Astrocyte (in vitro differentiated cells and primary cell): ENCODE data around the gene THRAP3. TPM values are rescaled to one million over a fixed set of nuclear protein-coding genes. Genes with fewer than 3 reads are reported as not detected.
"Not testable (repeated sequence)": the region's sequence is repeated elsewhere in the genome, so short reads cannot be mapped to it uniquely, and the experiment has no call there.

Source experiments
- DNase-seq: peaks from one replicate; pipeline ENCODE4 v3.0.0-alpha.2; 2010; ENCODE audit warnings: low read depth
- FAIRE-seq: peaks from 2 replicates; lab custom pipeline; 2011; peaks lifted over from hg19 to GRCh38; lab: Jason Lieb, UNC
- H2AFZ ChIP-seq: 2 replicates; pipeline ENCODE4 v1.6.0; 2012; ENCODE audit warnings: low read depth, low read length, inconsistent platforms
- H3K27ac ChIP-seq: 2 replicates; pipeline ENCODE4 v1.5.1; 2011; ENCODE audit warnings: low read depth, low read length, inconsistent platforms
- H3K27me3 ChIP-seq: 2 replicates; pipeline ENCODE4 v1.6.0; 2011; ENCODE audit warnings: low read length, inconsistent platforms; ENCODE audit not compliant: insufficient read depth
- H3K36me3 ChIP-seq: 2 replicates; pipeline ENCODE4 v1.5.1; 2011; ENCODE audit warnings: low read length, inconsistent platforms; ENCODE audit not compliant: insufficient read depth
- H3K4me1 ChIP-seq: 2 replicates; pipeline ENCODE4 v1.5.1; 2011; ENCODE audit warnings: low read length, inconsistent platforms; ENCODE audit not compliant: insufficient read depth
- H3K4me2 ChIP-seq: 2 replicates; pipeline ENCODE4 v1.6.0; 2012; ENCODE audit warnings: low read length, inconsistent platforms
- H3K4me3 ChIP-seq: 2 replicates; pipeline ENCODE4 v1.5.1; 2011; ENCODE audit warnings: low read depth, mild to moderate bottlenecking, low read length, inconsistent platforms; ENCODE audit not compliant: insufficient read depth
- H3K79me2 ChIP-seq: 2 replicates; pipeline ENCODE4 v1.6.0; 2012; ENCODE audit warnings: mild to moderate bottlenecking, low read length, inconsistent platforms; ENCODE audit not compliant: insufficient read depth
- H3K9ac ChIP-seq: 2 replicates; pipeline ENCODE4 v1.6.0; 2012; ENCODE audit warnings: mild to moderate bottlenecking, low read length, inconsistent platforms
- H3K9me3 ChIP-seq: 2 replicates; pipeline ENCODE4 v1.5.1; 2012; ENCODE audit warnings: low read depth, mild to moderate bottlenecking, low read length, inconsistent platforms; ENCODE audit not compliant: insufficient read depth
- H4K20me1 ChIP-seq: 2 replicates; pipeline ENCODE4 v1.6.0; 2012; ENCODE audit warnings: low read length, inconsistent platforms; ENCODE audit not compliant: insufficient read depth
- H3K27ac Mint-ChIP-seq: one replicate; pipeline ENCODE4 v1.8.0; 2021; ENCODE audit warnings: mild to moderate bottlenecking, mixed read lengths; ENCODE audit not compliant: unreplicated experiment
- H3K27me3 Mint-ChIP-seq: one replicate; pipeline ENCODE4 v1.8.0; 2021; ENCODE audit warnings: low read depth, mixed read lengths; ENCODE audit not compliant: unreplicated experiment
- H3K36me3 Mint-ChIP-seq: one replicate; pipeline ENCODE4 v1.8.0; 2021; ENCODE audit warnings: low read depth, mixed read lengths; ENCODE audit not compliant: unreplicated experiment
- H3K4me1 Mint-ChIP-seq: one replicate; pipeline ENCODE4 v1.8.0; 2021; ENCODE audit warnings: low read depth, mixed read lengths; ENCODE audit not compliant: unreplicated experiment
- H3K4me3 Mint-ChIP-seq: one replicate; pipeline ENCODE4 v1.8.0; 2021; ENCODE audit warnings: mild to moderate bottlenecking, moderate library complexity, mixed read lengths; ENCODE audit not compliant: unreplicated experiment
- H3K9me3 Mint-ChIP-seq: one replicate; pipeline ENCODE4 v1.8.0; 2021; ENCODE audit warnings: mild to moderate bottlenecking, mixed read lengths; ENCODE audit not compliant: unreplicated experiment
- EZH2 ChIP-seq: IDR thresholded peaks from 2 replicates; pipeline ENCODE4 v1.6.1; 2012; ENCODE audit warnings: mild to moderate bottlenecking, low read length, inconsistent platforms; ENCODE audit not compliant: insufficient read depth
- total RNA-seq: library from RNA; stranded (reverse); gene quantifications from 2 replicates; pipeline ENCODE4 v1.2.1, GENCODE V29; 2021
- TF ChIP-seq, protein P1 (sequence below): IDR thresholded peaks from 2 replicates; pipeline ENCODE4 v1.5.1; 2011; ENCODE audit warnings: low read depth, mild to moderate bottlenecking, inconsistent platforms, low read length, moderate library complexity; ENCODE audit not compliant: insufficient read depth

The THRAP3 gene
- total RNA-seq, 1 donor from 2014 or later = 109 TPM

DNA sequence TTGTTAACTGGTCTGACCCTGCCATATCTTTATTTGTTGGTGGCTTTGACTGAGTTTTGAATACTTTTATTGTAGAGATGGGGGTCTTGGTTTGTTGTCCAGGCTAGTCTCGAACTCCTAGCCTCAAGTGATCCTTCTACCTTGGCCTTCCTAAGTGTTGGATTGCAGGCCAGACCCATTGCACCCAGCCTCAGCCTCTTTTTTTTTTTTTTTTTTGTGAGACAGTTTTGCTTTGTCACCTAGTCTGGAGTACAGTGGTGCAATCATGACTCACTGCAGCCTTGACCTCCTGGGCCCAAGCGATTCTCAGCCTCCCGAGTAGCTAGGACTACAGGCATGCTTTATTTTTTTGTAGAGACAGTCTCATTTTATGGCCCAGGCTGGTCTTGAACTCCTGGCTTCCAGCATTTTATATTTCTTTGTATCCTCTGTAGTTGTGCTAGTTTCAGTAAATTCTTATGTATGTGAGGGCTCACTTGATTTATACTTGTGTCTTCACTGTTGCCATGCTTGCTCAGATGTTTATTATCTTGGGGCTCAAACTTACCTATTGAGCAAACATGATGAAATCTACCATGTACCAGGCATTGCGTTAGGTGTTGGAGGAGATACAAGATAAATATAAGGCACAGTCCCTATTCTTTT, 24.1 kb downstream of the THRAP3 start:
- peak overlapping the region; percentile 40 for H3K9ac ChIP-seq
- peaks cover 22% of the 10 kb centered on the region for H3K4me1 ChIP-seq
- Mint-ChIP-seq H3K27ac (peak overlapping the region; percentile 100), H3K4me3 (peak overlapping the region; percentile 50), H3K9me3 (no peaks in the 10 kb centered on the region), H3K36me3 (peaks cover 11% of the 10 kb centered on the region), H3K4me1 (peaks cover 36% of the 10 kb centered on the region), H3K27me3 (no peaks in the 10 kb centered on the region)
- peak overlapping the region; percentile 77 for H3K27ac ChIP-seq
- H3K4me3 ChIP-seq = no peak overlapping the region
- H3K36me3 ChIP-seq = no peaks in the 10 kb centered on the region
- H3K4me2 ChIP-seq = no peak overlapping the region
- H3K27me3 ChIP-seq = no peaks in the 10 kb centered on the region
- TF ChIP-seq, protein P1, sequence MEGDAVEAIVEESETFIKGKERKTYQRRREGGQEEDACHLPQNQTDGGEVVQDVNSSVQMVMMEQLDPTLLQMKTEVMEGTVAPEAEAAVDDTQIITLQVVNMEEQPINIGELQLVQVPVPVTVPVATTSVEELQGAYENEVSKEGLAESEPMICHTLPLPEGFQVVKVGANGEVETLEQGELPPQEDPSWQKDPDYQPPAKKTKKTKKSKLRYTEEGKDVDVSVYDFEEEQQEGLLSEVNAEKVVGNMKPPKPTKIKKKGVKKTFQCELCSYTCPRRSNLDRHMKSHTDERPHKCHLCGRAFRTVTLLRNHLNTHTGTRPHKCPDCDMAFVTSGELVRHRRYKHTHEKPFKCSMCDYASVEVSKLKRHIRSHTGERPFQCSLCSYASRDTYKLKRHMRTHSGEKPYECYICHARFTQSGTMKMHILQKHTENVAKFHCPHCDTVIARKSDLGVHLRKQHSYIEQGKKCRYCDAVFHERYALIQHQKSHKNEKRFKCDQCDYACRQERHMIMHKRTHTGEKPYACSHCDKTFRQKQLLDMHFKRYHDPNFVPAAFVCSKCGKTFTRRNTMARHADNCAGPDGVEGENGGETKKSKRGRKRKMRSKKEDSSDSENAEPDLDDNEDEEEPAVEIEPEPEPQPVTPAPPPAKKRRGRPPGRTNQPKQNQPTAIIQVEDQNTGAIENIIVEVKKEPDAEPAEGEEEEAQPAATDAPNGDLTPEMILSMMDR = no peak
- TF ChIP-seq EZH2 = no peak
- H3K79me2 ChIP-seq = peaks cover 94% of the 10 kb centered on the region
- no peak overlapping the region for H2AFZ ChIP-seq
- FAIRE-seq = no peak
- peak; percentile 86 for DNase-seq
- H4K20me1 ChIP-seq = peaks cover 81% of the 10 kb centered on the region
- H3K9me3 ChIP-seq = no peaks in the 10 kb centered on the region

DNA sequence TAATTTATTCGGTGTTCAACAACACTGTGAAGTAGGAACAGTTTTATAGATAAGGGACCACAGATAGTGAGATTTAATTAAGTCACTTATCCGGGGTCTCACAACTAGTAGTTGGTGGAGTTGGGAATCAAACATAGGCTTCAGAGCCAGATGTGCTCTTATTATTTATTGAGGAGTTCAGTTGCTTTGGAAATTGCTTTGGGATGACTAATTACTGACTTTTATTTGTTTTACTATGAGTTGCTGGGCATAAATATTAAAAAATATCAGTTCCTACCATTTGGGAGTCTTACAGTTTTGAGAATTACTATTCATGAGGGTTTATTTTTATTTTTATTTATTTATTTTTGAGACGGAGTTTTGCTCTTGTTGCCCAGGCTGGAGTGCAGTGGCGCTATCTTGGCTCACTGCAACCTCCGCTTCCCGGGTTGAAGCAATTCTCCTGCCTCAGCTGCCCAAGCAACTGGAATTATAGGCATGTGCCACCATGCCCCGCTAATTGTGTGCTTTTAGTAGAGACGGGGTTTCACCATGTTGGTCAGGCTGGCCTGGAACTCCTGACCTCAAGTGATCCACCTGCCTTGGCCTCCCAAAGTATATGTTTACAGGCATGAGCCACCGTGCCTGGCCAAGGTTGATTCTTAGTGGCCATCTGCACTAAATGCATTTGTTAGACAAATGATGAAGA, 27.7 kb downstream of the THRAP3 start:
- H3K4me3 Mint-ChIP-seq = no peak overlapping the region
- DNase-seq (no peak), FAIRE-seq (no peak)
- H3K9me3 Mint-ChIP-seq = no peaks in the 10 kb centered on the region
- no peaks in the 10 kb centered on the region for H3K27me3 ChIP-seq
- TF ChIP-seq, protein P1 = no peak
- no peak for TF ChIP-seq EZH2
- peaks cover 12% of the 10 kb centered on the region for H3K36me3 Mint-ChIP-seq
- H4K20me1 ChIP-seq = peaks cover 86% of the 10 kb centered on the region
- H3K27me3 Mint-ChIP-seq = no peaks in the 10 kb centered on the region
- no peaks in the 10 kb centered on the region for H3K9me3 ChIP-seq
- peaks cover 30% of the 10 kb centered on the region for H3K4me1 ChIP-seq
- peaks cover 98% of the 10 kb centered on the region for H3K79me2 ChIP-seq
- no peak overlapping the region for H3K9ac ChIP-seq
- no peak overlapping the region for H2AFZ ChIP-seq
- H3K4me3 ChIP-seq = no peak overlapping the region
- H3K27ac ChIP-seq = peak overlapping the region; percentile 20
- H3K36me3 ChIP-seq = peaks cover 7% of the 10 kb centered on the region
- H3K4me2 ChIP-seq = no peak overlapping the region
- no peak overlapping the region for H3K27ac Mint-ChIP-seq
- peaks cover 39% of the 10 kb centered on the region for H3K4me1 Mint-ChIP-seq

DNA sequence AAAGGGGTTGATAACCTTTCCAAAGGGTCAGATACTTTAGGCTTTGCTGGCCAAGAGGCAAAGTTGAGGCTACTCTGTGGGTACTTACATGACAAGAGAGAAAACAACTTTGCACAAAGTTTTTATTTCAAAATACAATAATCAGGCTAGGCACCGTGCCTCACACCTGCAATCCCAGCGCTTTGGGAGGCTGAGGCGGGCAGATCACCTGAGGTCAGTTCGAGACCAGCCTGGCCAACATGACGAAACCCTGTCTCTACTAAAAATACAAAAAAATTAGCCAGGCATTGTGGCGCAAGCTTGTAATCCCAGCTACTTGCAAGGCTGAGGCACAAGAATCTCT, 28.2 kb downstream of the THRAP3 start:
- H3K79me2 ChIP-seq = peaks cover 98% of the 10 kb centered on the region
- H3K9me3 Mint-ChIP-seq, H3K9me3 ChIP-seq, DNase-seq, H3K27me3 Mint-ChIP-seq, H3K27me3 ChIP-seq, H3K4me3 Mint-ChIP-seq, H3K4me3 ChIP-seq, H3K36me3 ChIP-seq, H2AFZ ChIP-seq, H3K27ac Mint-ChIP-seq, H3K9ac ChIP-seq, H3K4me2 ChIP-seq, FAIRE-seq: not testable (repeated sequence)
- H3K27ac ChIP-seq = peak overlapping the region; percentile 14
- Mint-ChIP-seq H3K36me3 (peaks cover 14% of the 10 kb centered on the region), H3K4me1 (peaks cover 44% of the 10 kb centered on the region)
- peaks cover 91% of the 10 kb centered on the region for H4K20me1 ChIP-seq
- H3K4me1 ChIP-seq = peaks cover 30% of the 10 kb centered on the region
